Fibroblast of peridontal ligament (primary cell): ENCODE results near the gene ZNF208.
A peak's percentile ranks its signal among the peaks of the same experiment; 100 is the strongest.
"Not testable (repeated sequence)": the region's sequence is repeated elsewhere in the genome, so short reads cannot be mapped to it uniquely, and the experiment has no call there.

Experiments
- DNase-seq: peaks from one replicate; pipeline ENCODE4 v3.0.0-alpha.2; 2010; ENCODE audit errors: extremely low read depth

ZNF208 gene

GRCh38 chr19:22010437-22011143 lies at the start of gene ZNF208:
TSS of gene ZNF208 (minus strand) at chr19:22010943. CDS start at chr19:22010794, 149 bp downstream.
- peak; percentile 1 for DNase-seq

DNA sequence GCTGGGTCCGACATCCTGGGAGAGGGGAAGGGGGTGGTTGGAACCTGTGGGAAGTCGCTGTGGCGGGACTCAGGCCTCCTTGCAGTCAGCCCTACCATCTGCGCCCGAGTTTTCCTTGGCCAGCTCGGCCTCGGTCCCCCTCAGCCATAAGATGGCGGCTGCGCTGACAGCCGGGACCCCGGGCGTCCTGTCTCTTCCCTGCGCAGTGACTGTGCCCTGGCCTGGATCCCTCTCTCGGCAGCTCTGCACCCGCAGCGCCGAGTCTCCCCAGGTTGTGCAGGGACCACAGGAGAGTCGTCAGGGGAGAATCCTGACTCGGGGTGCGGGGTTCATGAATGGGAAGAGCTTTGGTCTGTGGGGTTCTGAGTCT lies 41.9 kb upstream of the ZNF208 start:
- no peak for DNase-seq

DNA sequence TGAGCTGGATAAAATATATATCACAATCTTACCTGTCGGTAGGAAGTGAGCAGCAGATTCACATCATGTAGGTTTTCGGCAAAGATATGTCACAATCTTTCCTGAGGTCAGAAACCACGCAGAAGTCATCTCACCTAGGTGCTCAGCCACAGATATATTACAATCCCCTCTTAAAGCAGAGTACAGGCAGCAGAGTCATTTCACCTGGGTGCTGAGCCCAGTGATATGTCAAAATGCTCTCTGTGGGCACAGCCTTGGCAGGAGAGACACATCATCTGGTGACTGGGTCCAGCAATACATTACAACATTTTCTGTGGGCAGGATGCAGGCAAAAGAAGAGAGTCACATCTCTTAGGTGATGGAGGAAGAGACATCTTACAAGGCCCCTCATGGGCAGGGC lies 30.4 kb upstream of the ZNF208 start:
- not testable (repeated sequence) for DNase-seq

DNA sequence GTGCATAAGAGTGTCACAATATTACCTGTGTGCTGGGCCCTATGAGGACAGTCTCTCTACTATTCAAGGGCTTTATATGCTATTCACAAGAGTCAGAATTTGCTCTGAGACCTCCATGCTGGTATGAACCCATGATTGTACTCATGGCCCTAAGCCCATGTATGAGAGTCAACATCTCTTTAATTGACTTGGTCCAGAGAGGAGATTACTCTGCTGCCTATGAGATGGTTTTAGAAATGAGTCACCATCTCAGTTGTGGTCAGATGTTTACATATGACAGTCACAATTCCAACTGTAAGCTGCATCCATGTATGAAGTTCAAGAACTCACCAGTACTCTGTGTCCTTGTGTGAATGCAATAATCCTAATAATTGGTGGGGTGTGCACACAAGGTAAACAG lies 19.9 kb upstream of the ZNF208 start:
- no peak for DNase-seq

DNA sequence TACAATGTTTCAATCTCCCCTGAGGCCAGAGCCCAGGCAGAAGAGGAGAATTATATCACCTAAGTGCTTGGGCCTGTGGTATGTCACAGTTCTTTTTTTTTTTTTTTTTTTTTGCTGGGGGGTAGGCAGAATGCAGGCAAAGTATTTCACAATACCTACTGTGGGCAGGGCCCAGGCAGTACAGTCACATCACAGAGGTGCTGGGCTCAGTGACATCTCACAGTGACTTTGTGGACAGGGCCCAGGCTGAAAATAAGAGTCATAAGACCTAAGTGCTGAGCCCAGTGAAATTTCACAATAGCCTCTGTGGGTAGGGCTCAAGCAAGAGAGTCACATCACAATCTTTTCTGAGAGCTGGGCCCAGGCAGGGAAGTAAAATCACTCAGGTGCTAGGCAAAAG lies 15.9 kb upstream of the ZNF208 start:
- no peak for DNase-seq

DNA sequence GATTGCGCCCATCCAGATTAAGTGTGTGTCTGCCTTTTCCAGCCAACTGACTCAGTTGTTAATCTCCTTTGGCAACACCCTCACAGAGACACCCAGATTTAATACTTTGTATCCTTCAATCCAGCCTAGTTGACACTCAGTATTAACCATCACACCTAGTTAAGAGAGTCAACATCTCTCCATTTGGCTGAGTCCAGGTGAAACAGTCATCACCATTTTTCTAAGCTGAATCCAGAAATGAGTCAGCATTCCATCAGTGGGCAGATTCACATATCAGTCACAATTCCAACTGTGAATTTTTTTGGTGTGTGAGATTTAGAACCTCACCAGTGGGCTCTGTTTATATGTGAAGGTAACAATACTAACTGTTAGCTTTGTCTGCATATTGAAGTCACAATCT lies 14.8 kb upstream of the ZNF208 start:
- not testable (repeated sequence) for DNase-seq

DNA sequence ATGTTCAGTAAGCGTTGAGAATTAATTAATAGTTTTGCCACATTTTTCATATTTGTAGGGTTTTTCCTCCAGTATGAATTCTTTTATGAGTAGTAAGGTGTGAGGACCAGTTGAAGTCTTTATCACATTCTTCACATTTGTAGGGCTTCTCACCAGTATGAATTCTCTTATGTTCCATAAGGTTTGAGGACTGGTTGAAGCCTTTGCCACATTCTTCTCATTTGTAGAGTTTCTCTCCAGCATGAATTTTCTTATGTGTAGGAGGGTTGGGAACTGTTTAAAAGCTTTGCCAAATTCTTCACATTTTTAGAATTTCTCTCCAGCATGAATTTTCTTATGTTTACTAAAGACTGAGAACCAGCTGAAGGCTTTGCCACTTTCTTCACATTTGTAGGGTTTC lies 40.3 kb downstream of the ZNF208 start:
- no peak for DNase-seq

DNA sequence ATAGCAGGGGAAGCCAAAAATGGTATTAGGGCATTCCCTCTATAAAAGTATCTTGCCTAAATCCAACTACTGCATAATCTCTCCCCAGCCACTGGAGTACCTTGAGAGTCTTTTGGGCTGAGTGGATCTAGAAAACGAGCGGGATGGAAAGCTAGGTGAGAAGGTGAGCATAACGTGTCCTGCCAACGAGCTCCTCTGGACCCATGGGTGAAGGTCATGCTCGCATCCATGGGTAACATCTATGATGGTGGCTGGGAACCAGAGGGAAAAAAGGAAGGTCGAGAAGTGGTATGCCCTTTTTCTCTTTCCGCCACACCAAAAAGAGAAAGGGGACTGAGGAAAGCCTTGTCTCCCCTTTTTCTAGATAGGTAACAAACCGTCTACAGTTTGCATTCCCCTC lies 63.0 kb downstream of the ZNF208 start:
- DNase-seq: peak; percentile 5

- DNase-seq: no peak
Measured at GRCh38 chr19:21940684-21941083, 70.1 kb downstream of the ZNF208 start.

DNA sequence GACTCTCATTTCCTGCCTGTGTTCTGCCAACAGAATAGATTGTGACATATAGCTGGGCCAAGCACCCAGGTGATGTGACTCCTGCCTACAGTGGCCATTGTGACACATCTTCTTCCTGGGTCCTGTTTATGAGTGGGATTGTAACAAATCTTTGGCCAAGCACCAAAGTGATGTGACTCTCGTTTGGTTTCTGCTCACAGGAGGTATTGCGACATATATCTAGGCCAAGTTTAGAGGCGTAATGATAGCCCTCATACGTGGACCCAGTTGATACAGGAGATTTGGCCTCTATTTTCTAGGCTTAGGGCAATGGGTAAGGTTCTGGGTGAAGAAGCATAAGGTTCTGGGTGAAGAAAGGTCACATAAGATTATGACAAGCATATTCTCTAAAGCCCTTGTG lies 76.2 kb downstream of the ZNF208 start:
- no peak for DNase-seq

DNA sequence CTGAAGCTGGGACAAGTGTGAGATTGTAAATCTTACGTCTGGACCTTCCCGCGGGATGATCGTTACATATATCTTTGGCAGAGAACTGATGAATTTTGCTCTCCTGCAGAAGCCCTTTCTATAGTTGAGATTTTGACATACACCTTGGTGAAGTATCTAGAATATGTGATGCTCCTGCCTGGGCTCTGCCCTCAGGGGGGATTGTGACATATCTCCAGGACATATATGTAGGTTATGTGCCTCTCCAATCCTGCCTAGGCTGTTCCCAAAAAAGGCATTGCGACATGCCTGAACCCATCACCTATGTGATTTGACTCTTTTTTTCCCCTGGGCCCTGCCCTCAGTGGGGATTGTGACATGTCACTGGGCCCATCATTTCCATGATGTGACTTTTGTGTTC lies 76.6 kb downstream of the ZNF208 start:
- DNase-seq: no peak

GRCh38 chr19:21922276-21922675 lies 88.5 kb downstream of the ZNF208 start:
- DNase-seq: no peak

GRCh38 chr19:21921691-21922180 lies 89.0 kb downstream of the ZNF208 start:
- no peak for DNase-seq

GRCh38 chr19:21915411-21915810 lies 95.3 kb downstream of the ZNF208 start:
- DNase-seq: no peak

DNA sequence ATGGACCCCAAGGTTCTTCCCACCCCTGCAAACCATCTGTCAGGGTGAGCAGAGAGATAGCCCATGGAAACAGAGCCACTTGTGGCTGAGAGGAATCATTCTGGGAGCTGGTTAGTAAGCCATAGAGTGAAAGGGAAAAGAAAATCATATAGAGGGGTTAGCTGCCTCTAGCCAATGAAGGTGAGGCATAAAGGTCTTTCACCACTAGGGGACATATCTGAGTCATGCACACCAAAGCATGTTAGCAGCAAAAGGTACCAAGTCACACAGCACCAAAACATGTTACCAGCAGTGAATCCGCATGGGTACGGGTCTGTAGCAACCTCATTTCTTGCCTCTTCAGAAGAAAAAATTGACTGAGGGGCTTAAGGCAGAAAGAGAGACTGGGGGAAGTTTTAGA lies 98.1 kb downstream of the ZNF208 start:
- no peak for DNase-seq

- DNase-seq: no peak
Measured at GRCh38 chr19:21910318-21910717, 100.4 kb downstream of the ZNF208 start.

- no peak for DNase-seq
Measured at GRCh38 chr19:21908066-21908465, 102.7 kb downstream of the ZNF208 start.

GRCh38 chr19:21907516-21907915 lies 103.2 kb downstream of the ZNF208 start:
- no peak for DNase-seq

DNA sequence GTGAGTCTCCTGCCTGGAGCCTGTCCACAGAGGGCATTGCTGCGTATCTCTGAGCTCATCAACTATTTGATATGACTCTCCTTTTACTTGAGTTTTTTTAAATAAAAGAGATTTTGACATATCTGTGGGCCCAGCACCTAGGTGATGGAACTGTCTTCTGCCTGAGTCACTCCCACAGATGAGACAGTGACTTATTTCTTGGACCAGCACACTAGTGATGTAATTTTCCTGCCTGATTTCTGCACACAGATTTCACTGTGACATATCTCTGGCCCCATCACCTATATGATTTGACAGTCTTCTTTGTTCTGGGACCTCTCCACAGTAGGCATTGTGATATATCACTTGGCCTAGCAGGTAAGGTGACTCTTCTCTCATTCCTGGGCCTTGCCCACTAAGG lies 108.2 kb downstream of the ZNF208 start:
- DNase-seq: no peak

GRCh38 chr19:21901861-21902260 lies 108.9 kb downstream of the ZNF208 start:
- DNase-seq: no peak

DNA sequence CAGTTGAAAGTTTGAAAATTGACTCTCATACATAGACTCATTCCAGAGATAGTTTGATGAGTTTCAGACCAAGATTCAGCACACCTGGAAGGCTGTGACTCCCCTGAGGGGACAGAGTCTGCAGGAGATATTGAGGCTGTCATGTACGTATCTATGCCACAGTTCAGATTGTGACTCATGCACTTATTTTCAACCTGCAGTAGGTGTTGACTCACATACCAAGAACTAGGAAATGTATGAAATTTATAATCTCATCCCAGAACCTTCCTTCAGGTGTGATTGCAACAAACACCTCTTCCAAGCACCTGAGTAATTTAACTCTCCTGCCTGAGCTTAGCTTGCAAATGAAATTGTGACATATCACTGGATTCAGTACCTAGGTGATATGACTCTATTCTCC lies 110.3 kb downstream of the ZNF208 start:
- no peak for DNase-seq

DNA sequence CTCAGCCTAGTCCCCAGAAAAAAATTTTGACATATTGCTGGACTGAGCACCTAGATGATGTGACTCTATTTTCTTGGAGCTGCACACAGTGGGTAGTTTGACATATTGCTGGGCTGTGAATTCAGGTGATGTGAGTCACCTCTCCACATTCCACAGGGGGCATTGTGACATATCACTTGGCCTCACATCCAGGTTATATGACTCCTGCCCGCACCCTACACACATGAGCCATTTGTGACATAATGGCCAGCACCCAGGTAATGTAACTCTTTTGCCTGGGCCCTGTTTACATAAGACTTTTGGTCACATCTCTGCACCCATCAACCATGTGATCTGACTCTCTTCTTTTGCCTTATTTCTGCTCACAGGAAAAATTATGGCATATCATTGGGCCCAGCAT lies 119.7 kb downstream of the ZNF208 start:
- no peak for DNase-seq

GRCh38 chr19:21890017-21890416 lies 120.7 kb downstream of the ZNF208 start:
- DNase-seq: not testable (repeated sequence)

- DNase-seq: not testable (repeated sequence)
Measured at GRCh38 chr19:21885516-21885915, 125.2 kb downstream of the ZNF208 start.
